Endothelial cell of umbilical vein (primary cell): ENCODE data around the gene CEACAM20.

Experiments
- EZH2 ChIP-seq: IDR thresholded peaks from 2 replicates; pipeline ENCODE4 v1.6.1; 2012; ENCODE audit warnings: borderline replicate concordance, low read depth, mild to moderate bottlenecking, moderate library complexity, low read length, inconsistent platforms; ENCODE audit not compliant: severe bottlenecking
- FOS ChIP-seq: IDR thresholded peaks from 2 replicates; pipeline ENCODE4 v1.6.1; 2011; ENCODE audit warnings: mild to moderate bottlenecking, low read length, moderate library complexity, borderline replicate concordance; ENCODE audit not compliant: insufficient read depth
- MYC ChIP-seq: IDR thresholded peaks from one replicate; pipeline ENCODE4 v1.6.1; 2011; ENCODE audit warnings: mild to moderate bottlenecking, low read depth, low read length
- POLR2A ChIP-seq: IDR thresholded peaks from 2 replicates; pipeline ENCODE4 v1.6.1; 2012; ENCODE audit warnings: low read depth, mild to moderate bottlenecking, control low read depth, low read length
- TF ChIP-seq, protein P1 (sequence below), 2 donors: IDR thresholded peaks; 1 replicate in 1 of 2; 2 replicates in 1 of 2; pipeline ENCODE4 v1.5.1; 2011; ENCODE audit warnings: low read length in 2 of 2, mild to moderate bottlenecking in 2 of 2, moderate library complexity in 2 of 2, control low read depth in 1 of 2, inconsistent platforms in 1 of 2, low read depth in 1 of 2; ENCODE audit not compliant: insufficient read depth in 1 of 2; ENCODE audit errors: extremely low read depth in 1 of 2
- TF ChIP-seq, protein P2 (sequence below): IDR thresholded peaks from 2 replicates; pipeline ENCODE4 v1.6.1; 2011; ENCODE audit not compliant: insufficient read depth, insufficient read length

DNA sequence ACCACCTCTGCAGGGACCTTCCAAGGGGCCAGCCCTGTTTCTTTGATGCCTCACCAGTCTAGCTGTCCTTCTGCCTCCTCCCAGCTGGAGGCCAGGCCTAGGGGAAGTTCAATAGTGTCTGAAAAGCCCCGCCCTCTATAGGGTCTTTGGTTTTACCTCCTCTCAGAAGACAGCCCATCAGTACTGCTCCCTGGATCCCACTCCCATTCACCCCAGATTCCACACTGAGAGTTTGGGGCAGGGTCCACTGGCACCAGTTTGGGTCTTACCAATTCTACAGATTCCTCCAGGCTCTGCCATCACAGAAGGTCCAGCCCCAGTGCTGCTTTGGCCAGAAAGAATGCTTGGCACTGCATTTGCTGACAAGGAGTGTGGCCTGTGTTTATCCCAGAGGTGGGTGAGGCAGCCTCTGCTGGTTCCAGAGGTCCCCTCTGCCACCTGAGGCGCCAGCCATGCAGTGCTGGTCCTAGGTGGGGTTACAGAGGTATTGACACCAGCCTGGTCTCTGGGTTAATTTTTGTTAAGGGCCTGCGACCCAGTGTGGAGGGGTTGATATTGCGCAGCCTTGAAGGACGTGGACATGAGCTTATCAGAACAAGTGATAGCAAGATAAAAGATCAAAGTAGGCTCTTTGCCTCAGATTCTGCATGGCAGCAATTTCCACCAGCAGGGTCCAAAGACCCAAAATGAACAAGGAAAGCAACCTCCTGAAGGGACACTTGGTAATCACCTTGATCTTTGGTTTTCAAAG is 42.5 kb upstream of the CEACAM20 start:
- TF ChIP-seq, protein P1, sequence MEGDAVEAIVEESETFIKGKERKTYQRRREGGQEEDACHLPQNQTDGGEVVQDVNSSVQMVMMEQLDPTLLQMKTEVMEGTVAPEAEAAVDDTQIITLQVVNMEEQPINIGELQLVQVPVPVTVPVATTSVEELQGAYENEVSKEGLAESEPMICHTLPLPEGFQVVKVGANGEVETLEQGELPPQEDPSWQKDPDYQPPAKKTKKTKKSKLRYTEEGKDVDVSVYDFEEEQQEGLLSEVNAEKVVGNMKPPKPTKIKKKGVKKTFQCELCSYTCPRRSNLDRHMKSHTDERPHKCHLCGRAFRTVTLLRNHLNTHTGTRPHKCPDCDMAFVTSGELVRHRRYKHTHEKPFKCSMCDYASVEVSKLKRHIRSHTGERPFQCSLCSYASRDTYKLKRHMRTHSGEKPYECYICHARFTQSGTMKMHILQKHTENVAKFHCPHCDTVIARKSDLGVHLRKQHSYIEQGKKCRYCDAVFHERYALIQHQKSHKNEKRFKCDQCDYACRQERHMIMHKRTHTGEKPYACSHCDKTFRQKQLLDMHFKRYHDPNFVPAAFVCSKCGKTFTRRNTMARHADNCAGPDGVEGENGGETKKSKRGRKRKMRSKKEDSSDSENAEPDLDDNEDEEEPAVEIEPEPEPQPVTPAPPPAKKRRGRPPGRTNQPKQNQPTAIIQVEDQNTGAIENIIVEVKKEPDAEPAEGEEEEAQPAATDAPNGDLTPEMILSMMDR (IDR thresholded peaks at IDR 0.05; ENCODE audit: extremely low read depth in 1 of 2, insufficient read depth in 1 of 2, low read depth in 1 of 2, low read length in 2 of 2): no peak
- TF ChIP-seq POLR2A (no peak), EZH2 (no peak), MYC (no peak), FOS (no peak)
- TF ChIP-seq, protein P2, sequence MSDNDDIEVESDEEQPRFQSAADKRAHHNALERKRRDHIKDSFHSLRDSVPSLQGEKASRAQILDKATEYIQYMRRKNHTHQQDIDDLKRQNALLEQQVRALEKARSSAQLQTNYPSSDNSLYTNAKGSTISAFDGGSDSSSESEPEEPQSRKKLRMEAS: no peak
